Measurements from ENCODE around the gene C13orf46. TPM values are rescaled to one million over a fixed set of nuclear protein-coding genes. Genes with fewer than 3 reads are reported as not detected.

The C13orf46 gene
- total RNA-seq, 4 donors from 2014 or later = not detected

GRCh38 chr13:113921763-113922162 is 52.1 kb downstream of the C13orf46 start:
- Histone ChIP-seq H3K4me3 (no peak overlapping the region), H3K9me3 (peaks cover 0 to 10% (median 0%) of the 10 kb centered on the region in 3 donors), H3K4me1 (peaks cover 0 to 2% (median 1%) of the 10 kb centered on the region in 3 donors), H3K27me3 (peaks cover 0 to 26% (median 0%) of the 10 kb centered on the region in 4 donors), H3K36me3 (no peaks in the 10 kb centered on the region), H3K27ac (no peak overlapping the region)
- DNase-seq = no peak
- intact Hi-C loops (cut with DNase I) = no loop called here
- no peak for TF ChIP-seq CTCF (IDR thresholded peaks at IDR 0.05)
- no peak for TF ChIP-seq POLR2A (IDR thresholded peaks at IDR 0.05)
- WGBS, 2 donors = 67 to 94% methylated on average over 1 of the region's 1 CpG

- peaks cover 0 to 10% (median 0%) of the 10 kb centered on the region in 3 donors for H3K9me3 ChIP-seq
- H3K36me3 ChIP-seq = no peaks in the 10 kb centered on the region
- intact Hi-C loops (cut with DNase I) = no loop called here
- H3K4me3 ChIP-seq = no peak overlapping the region
- TF ChIP-seq CTCF (IDR thresholded peaks at IDR 0.05) = no peak
- no peak for TF ChIP-seq POLR2A (IDR thresholded peaks at IDR 0.05)
- no peaks in the 10 kb centered on the region for H3K4me1 ChIP-seq
- WGBS, 2 donors = 88 to 90% methylated on average over 12 to 13 of the region's 13 CpGs
- H3K27me3 ChIP-seq = peaks cover 0 to 23% (median 0%) of the 10 kb centered on the region in 4 donors
- DNase-seq = no peak
- H3K27ac ChIP-seq = no peak overlapping the region
These were observed 53.1 kb downstream of the C13orf46 start for GRCh38 chr13:113920606-113921286.

- Histone ChIP-seq H3K4me1 (no peaks in the 10 kb centered on the region), H3K9me3 (peaks cover 0 to 10% (median 0%) of the 10 kb centered on the region in 3 donors), H3K27me3 (peaks cover 0 to 31% (median 0%) of the 10 kb centered on the region in 4 donors), H3K27ac (no peak overlapping the region), H3K36me3 (no peaks in the 10 kb centered on the region), H3K4me3 (no peak overlapping the region)
- 75 to 82% methylated on average over 1 to 3 of the region's 9 CpGs for WGBS, 2 donors
- TF ChIP-seq POLR2A (IDR thresholded peaks at IDR 0.05) (no peak), CTCF (IDR thresholded peaks at IDR 0.05) (no peak)
- intact Hi-C loops (cut with DNase I) = no loop called here
- DNase-seq = no peak
These were observed 53.9 kb downstream of the C13orf46 start for GRCh38 chr13:113919761-113920559.

- Histone ChIP-seq H3K4me1 (no peaks in the 10 kb centered on the region), H3K9me3 (peaks cover 0 to 10% (median 0%) of the 10 kb centered on the region in 3 donors), H3K27ac (no peak overlapping the region), H3K4me3 (no peak overlapping the region), H3K27me3 (peaks cover 0 to 39% (median 2%) of the 10 kb centered on the region in 4 donors), H3K36me3 (no peaks in the 10 kb centered on the region)
- TF ChIP-seq CTCF (IDR thresholded peaks at IDR 0.05) = no peak
- TF ChIP-seq POLR2A (IDR thresholded peaks at IDR 0.05) = no peak
- intact Hi-C loops (cut with DNase I) = no loop called here
- no peak for DNase-seq
- 90 to 95% methylated on average over 2 to 4 of the region's 23 CpGs for WGBS, 2 donors
These were observed 54.7 kb downstream of the C13orf46 start for GRCh38 chr13:113918981-113919701.

All from esophagus squamous epithelium (tissue), 5 donors.